Activated CD8-positive, alpha-beta memory T cell treated with anti-CD3 and anti-CD28 coated beads for 36 hours (primary cell): ENCODE measurements around the gene CXCL10. TPM values are rescaled to one million over a fixed set of nuclear protein-coding genes. Genes with fewer than 3 reads are reported as not detected.
"Not testable (repeated sequence)": the region's sequence is repeated elsewhere in the genome, so short reads cannot be mapped to it uniquely, and the experiment has no call there.

Experiments
- CTCF ChIA-PET: fragments of 350-600 bp; sonication (Branson Sonifier 250); formaldehyde crosslinking; loops from one replicate; lab custom pipeline; 2021; ENCODE audit warnings: antibody characterized with exemption; lab: Charles Lee
- POLR2A ChIA-PET: fragments of 350-600 bp; sonication (Branson Sonifier 250); formaldehyde crosslinking; loops from one replicate; lab custom pipeline; 2021; ENCODE audit warnings: antibody characterized with exemption; lab: Charles Lee
- total RNA-seq, 2 experiments: library from RNA; stranded (reverse); gene quantifications; one replicate each; pipeline ENCODE4 v1.2.3, GENCODE V29; 2021

The CXCL10 gene
- total RNA-seq, 2 experiments from 2014 or later, result 0.15 to 0.59 TPM

DNA sequence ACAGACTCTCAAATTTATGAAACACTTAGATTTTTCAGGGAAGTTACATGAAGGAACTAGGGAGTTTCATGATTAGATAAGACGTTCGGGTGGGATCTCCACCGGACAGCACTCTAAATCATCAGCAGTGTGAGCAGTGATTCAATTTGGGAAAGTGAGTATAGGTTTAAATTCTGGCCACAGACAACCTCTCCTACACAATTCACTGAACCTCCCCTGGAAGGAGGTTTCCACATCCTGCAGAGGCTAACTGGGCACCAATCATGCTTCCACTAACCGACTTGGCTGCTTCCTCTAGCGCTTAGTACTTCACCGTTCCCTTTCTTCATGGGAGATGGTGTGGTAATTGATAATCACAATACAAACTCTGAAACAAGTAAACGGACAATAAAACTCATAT lies 21.6 kb downstream of the CXCL10 start:
- ChIA-PET POLR2A (no interaction called here), CTCF (no interaction called here)

DNA sequence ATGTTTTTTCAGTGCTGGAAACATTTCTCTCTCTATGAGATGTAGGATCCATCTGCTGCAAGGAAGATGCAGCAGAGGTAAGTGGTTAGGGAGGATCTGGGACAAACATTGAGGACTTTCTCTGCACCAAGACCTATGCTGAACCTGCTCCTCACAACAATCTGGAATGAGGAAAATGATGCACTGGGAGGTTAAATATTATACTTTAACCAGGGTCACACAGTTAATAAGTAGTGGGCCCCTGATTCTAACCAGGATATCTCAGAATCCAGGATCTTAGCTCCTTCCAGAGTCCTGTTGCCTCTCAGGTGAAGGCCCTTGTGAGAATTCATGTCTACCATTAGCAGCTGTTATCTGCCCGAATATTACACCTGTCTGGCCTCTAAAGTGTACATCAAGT lies 23.0 kb downstream of the CXCL10 start:
- ChIA-PET POLR2A (no interaction called here), CTCF (no interaction called here)

DNA sequence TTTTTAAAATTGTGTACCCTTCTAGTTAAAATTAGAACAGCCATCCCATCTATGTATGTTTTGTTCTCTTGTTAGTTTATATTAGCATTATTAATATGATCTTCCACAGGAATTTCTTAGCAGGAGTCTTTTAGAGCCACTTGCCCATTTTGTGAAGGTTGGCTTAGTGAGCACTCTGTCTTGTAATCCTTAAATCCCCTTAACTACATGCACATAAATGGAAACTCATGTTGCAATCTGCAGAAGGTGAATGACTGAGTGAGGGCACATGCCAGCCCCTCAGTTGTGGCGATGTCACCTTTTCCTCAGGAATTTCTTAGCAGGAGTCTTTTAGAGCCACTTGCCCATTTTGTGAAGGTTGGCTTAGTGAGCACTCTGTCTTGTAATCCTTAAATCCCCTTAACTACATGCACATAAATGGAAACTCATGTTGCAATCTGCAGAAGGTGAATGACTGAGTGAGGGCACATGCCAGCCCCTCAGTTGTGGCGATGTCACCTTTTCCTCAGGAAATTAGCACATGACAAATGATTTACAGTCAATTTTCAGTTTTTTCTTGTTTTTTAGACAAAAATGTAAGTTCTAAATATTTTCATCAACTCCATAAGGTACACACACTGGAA lies 24.7 kb downstream of the CXCL10 start:
- POLR2A ChIA-PET, result not testable (repeated sequence)

DNA sequence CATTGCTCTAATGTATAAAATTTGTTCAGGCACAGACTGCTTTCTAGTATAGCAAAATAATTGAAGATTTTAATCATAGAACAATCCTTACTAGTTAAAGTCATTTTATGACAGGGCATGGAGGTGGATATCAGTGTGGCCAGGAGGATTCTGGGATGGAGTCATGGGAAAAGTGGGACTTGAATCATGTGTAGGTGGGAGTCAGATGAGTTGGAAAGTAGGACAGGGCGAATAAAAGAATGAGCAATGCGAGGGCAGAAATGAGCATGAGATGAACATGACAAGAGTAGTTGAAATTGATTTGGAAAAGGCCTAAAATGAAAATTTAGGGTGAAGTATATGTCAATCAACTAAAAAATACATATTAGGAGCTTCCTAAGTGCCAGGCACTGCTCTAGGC lies 25.4 kb downstream of the CXCL10 start:
- ChIA-PET POLR2A (no interaction called here), CTCF (interaction anchor here (1.5 to 3.3 kb wide), 2 partner anchors 26 to 69 kb away, joined by 4 to 28 read pairs; no protein-coding TSS in a partner anchor)

More for the DNA sequence above, 24.7 kb downstream of the CXCL10 start:
- CTCF ChIA-PET, result not testable (repeated sequence)

DNA sequence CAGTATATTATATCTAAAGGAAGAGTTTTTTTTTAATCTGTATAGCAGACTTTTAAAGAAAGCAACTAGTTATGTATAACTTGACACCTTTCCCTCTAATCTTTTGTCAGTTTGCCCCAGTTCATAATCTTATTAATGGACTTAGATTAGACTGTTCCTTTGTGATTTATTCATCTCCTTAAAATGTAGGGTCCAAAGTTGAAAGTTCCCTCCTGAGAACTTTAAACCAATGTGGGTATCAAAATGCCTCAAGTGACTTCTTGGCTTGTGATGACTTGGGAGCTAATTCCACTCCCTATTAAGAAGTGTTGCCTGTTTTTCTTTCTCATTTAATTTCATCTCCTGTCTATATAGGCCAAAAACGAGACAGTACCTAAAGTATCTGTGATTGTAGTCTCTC lies 26.2 kb downstream of the CXCL10 start:
- CTCF ChIA-PET, result interaction anchor here (0.6 to 3.3 kb wide), 5 partner anchors 27 to 90 kb away, joined by 3 to 28 read pairs (median 4); no protein-coding TSS in a partner anchor
- POLR2A ChIA-PET, result no interaction called here

DNA sequence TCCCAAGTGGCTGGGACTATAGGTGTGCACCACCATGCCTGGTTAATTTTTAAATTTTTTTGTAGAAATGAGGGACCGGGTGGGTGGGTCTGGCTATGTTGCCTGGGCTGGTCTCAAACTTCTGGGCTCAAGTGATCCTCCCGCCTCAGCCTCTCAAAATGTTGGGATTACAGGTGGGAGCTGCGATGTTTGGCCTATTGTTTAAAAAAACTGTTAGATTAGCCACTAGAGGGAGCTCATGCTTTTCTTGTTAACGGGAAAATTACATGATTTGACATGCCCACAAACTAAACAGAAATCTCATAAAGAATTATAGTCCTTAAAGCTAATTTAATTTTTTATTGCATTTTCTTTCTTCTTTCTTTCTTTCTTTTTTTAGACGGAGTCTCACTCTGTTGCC lies 27.6 kb downstream of the CXCL10 start:
- CTCF ChIA-PET, result interaction anchor here (0.9 to 3.3 kb wide), 12 partner anchors 25 to 112 kb away, joined by 3 to 28 read pairs (median 4); partner anchors contain the start of genes CXCL11 and NAAA
- POLR2A ChIA-PET, result no interaction called here

DNA sequence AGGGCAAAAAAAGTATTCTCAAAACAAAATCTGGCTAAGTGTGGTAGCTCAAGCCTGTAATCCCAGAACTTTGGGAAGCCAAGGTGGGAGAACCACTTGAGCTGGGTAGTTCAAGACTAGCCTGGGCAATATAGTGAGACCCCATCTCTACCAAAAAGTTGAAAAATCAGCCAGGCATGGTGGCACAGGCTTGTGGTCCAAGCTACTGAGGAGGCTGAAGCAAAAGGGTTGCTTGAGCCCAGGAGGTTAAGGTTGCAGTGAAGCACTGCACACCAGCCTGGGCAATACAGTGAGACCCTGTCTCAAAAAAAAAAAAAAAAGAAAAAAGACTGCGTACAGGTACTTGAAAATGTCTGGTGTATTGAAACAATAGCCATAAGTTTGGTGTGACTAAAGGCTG lies 30.8 kb downstream of the CXCL10 start:
- POLR2A ChIA-PET, result interaction anchor here (0.7 to 1.4 kb wide), 2 partner anchors 52 to 53 kb away, joined by 3 to 4 read pairs; partner anchors contain the start of gene NAAA
- CTCF ChIA-PET, result interaction anchor here (1.1 to 1.8 kb wide), 3 partner anchors 8 to 91 kb away, joined by 4 to 5 read pairs (median 5); no protein-coding TSS in a partner anchor

DNA sequence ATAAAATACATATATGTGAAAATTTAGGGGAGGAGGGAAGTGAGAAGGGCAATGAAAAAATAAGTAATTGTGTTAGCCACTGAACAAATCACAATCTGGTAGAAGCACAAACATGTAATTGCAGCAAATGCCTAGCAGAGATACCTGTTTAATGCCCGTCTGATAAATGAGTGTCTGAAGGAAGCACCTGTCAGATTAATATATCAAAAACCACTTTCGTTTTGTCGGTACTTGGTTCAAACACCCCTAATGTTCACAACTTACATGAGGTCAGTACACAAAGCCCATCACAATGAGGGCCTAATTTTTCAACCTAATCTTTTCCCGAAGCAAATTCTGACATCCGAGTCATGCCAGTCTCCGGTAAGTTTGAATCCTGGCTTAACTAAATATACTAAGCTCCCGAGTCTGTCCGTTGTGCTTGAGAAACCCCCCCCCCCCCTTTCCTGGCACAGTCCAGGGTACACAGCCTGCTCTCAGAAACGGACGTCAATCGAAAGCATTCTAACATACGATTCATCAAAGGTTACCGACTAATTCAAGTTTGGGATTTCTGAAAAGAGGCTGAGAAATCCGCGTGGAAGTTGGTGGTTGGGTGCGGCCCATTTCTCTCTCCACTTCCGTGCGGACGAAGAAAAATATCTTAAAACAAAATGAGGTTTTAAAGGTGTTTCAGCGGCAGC lies 33.3 kb downstream of the CXCL10 start:
- ChIA-PET CTCF (interaction anchor here (1.0 kb wide), 1 partner anchor 47 kb away, joined by 3 read pairs; no protein-coding TSS in a partner anchor), POLR2A (interaction anchor here (0.9 to 1.6 kb wide), 3 partner anchors 49 to 158 kb away, joined by 3 to 7 read pairs (median 5); partner anchors contain the start of genes NAAA and NUP54)

DNA sequence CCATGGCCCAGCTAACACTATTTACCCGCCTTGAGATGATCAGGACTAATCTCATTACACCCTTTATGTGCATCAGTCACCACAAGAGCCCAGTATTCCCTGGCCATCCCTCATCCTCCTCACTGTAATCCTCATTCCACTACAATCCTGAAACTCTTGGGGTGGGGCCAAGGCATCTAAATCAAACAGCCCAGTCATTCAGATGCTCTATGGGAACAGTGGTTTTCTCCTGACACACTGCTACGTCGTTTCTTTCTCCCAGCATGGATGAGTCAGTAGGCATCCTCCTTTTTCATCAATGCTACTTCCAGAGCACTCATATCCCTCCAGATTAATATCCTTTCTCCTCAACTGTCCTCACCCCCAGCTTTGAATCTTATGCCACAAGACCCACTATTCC lies 38.2 kb downstream of the CXCL10 start:
- CTCF ChIA-PET, result no interaction called here
- POLR2A ChIA-PET, result no interaction called here

DNA sequence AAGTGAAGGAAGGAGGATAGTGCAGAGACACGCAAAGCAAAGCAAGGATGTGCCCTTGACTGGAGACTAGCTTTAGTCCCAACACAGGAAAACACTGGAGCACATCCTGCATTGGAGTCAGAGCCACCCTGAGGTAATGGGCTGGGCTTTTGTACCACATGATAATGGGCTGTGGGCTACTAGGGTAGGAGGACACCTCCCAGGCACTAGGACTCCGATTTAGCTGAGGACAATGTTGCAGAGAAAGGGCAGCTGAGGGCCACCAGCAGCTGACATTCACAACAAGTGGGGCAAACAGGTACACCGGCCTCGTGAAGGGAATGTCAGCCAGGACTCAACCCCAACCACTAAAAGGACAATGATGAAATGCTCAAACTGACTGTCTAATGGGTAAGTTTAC lies 42.7 kb downstream of the CXCL10 start:
- CTCF ChIA-PET, result no interaction called here
- POLR2A ChIA-PET, result no interaction called here

DNA sequence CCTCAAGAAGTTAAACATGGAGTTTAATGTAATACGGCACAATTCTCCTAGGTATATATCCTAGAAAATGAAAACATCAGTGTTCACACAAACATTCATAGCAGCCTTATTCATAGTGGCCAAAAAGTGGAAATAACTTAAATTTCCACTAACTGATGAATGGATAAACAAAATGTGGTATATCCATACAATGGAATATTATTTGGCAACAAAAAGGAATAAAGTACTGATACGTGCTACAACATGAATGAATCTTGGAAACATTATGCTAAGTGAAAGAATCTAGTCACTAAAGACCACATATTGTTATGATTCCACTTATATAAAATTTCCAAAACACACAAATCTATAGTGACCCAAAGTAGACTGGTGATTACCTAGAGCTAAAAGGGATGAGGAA lies 47.1 kb downstream of the CXCL10 start:
- ChIA-PET POLR2A (no interaction called here), CTCF (no interaction called here)

DNA sequence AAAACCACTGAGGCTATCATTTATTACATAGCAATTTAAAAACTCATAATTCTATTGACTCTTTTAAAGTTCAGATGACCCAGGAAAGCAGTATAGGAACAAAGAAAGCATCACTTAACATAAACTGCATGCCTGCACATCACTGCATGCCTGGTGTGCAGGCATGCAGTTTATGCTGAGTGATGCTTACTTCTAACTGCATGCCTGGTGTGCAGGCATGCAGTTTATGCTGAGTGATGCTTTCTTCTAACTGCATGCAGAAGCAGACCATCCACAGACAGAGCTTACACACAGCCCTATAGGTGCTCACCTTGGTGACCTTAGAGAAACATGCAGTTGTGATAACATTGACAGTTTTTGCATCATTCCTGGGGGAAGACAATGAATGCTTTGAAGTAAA lies 49.5 kb downstream of the CXCL10 start:
- POLR2A ChIA-PET, result no interaction called here
- CTCF ChIA-PET, result no interaction called here

Other genes starting within 250 kb of the CXCL10 start
- not detected for gene PPEF2, start 121.0 kb downstream of the CXCL10 start, total RNA-seq
- gene NAAA, start 82.5 kb downstream of the CXCL10 start, total RNA-seq, result 10 to 100 TPM; 44.2 to 46.3 TPM
- gene SDAD1, start 32.6 kb downstream of the CXCL10 start, total RNA-seq, result 10 to 100 TPM; 64.9 to 67.5 TPM
- gene CXCL9, start 16.0 kb downstream of the CXCL10 start, total RNA-seq, result under 1 TPM; 0.48 to 0.70 TPM
- under 1 TPM in 1 of 2 experiments, not detected in 1; 0.13 TPM for gene CXCL11, start 12.6 kb upstream of the CXCL10 start, total RNA-seq
- gene ART3, start 51.2 kb upstream of the CXCL10 start, total RNA-seq, result not detected
- 10 to 100 TPM; 68.8 to 68.9 TPM for gene NUP54, start 124.9 kb upstream of the CXCL10 start, total RNA-seq
- 1 to 10 TPM; 4.1 to 5.1 TPM for gene SCARB2, start 190.3 kb upstream of the CXCL10 start, total RNA-seq
- gene FAM47E, start 228.2 kb upstream of the CXCL10 start, total RNA-seq, result not detected